ENCODE data around the gene VAC14.
"Not testable (repeated sequence)": the region's sequence is repeated elsewhere in the genome, so short reads cannot be mapped to it uniquely, and the experiment has no call there.

VAC14 gene

DNA sequence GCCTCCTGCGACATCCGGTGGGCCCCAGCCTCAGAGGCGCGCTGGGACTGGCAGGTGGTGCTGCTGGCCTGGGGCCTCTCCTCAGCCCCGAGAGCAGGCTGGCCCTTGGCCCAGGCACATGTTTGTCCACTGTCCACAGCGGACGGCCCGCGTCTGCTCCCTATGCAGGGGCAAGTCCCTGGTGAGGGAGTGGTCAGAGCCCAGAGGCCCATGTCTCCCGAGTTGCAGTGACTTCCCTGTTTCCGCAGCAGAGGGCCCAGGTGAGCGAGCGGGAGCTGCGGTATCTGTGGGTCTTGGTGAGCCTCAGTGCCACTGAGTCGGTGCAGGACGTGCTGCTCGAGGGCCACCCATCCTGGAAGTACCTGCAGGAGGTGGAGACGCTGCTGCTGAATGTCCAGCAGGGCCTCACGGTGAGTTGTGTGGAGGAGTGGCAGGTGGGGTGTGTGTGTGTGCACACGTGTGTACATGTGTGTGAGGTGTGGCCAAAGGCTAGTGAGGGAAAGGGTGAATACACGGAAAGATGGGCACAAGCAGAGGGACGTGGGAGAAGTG, 144.2 kb downstream of the VAC14 start:
- no peak for DNase-seq

DNA sequence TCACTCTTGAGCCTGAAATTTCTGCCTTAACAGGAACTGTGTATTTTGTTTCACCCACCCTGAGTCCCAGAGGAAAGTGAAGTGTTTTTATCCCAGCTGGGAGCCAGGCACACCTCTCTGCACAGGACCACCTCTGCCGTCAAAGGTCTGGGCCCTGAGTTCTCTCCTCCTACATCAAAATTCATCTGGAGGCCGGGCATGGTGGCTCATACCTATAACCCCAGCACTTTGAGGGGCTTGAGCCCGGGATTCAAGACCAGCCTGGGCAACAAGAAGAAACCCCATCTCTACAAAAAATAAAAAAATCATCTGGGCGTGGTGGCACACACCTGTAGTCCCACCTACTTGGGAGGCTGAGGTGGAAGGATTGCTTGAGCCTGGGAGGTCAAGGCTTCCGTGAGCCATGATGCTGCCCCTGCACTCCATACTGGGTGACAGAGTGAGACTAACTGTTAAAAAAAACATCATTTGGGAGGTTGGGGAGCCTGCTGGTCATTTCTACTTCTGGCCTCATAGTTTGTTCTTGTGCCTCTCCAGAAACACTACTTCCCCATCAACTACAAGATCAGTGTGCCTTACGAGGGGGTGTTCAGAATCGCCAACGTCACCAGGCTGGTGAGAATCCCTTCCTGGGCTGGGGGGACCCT, 144.8 kb downstream of the VAC14 start:
- no peak for DNase-seq

DNA sequence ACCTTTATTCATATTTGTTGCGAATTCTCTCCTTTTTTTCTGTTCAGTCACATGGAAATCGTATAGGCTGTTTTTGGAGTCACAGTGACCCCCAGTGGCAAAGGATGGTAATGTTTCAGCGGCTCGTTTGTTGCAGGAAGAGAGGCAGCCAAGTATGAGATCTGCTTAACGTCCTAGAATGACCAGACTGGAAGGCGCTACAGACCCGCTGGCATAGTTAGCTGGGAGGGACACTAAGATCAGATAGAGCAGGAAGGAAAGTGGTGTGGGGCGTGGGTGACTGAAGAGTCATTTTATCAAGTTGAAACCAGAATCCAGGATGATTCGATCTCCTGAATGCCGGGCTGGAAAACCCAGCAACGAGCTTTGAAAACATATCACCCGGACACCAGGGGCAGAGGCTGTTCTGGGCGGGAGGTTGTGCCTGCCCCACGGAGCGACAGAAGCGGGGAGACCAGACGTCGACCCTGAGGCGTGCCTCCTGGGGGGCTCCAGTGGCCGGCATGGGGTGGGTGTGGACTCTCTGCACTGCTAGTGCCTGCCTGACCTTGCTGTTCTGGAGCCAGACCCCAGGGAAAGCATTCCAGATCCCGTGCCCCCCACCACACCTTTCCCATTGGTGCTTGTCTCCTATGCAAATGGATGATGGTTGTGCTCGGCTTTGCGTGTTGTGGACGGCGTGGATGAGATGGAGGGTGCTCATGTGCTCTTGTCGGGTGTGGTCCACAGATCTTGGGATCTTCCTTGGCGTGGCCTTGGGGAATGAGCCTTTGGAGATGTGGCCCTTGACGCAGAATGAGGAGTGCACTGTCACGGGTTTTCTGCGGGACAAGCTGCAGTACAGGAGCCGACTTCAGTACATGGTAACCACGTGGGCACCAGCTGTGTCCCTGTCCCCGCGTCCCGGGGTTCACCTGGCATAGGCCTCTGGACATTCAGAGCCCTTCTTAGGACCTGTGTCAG, 146.9 kb downstream of the VAC14 start:
- DNase-seq = peak; percentile 58

DNA sequence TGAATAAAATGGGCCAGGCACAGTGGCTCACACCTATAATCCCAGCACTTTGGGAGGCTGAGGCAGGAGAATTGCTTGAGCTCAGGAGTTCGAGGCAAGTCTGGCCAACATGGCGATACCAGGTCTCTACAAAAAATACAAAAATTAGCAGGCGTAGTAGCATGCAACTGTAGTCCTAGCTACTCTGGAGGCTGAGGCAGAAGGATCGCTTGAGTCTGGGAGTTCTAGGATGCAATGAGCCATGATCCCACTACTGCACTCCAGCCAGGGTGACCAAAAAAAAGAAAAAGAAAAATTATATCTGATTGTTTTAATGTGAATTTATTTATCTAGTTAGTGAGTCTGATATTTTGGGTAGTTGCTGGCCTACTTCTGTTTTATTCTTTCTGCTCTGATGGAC, 147.6 kb downstream of the VAC14 start:
- no peak for DNase-seq

DNA sequence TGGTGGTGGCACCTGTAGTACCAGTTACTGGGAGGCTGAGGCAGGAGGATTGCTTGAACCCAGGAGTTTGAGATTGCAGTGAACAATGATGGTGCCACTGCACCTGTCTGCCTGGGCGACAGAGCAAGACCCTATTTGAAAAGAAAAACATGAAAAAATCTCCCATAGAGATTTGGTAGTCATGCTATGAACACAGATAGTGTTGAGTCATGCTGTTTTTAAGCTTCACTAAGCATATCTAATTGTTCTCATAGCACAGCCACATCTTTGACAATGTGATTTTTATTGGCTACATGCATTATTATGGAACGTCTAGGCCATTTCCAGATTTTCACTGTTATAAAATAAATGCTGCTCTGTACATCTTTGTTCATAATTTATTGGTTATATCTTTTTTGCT, 148.6 kb downstream of the VAC14 start:
- no peak for DNase-seq

DNA sequence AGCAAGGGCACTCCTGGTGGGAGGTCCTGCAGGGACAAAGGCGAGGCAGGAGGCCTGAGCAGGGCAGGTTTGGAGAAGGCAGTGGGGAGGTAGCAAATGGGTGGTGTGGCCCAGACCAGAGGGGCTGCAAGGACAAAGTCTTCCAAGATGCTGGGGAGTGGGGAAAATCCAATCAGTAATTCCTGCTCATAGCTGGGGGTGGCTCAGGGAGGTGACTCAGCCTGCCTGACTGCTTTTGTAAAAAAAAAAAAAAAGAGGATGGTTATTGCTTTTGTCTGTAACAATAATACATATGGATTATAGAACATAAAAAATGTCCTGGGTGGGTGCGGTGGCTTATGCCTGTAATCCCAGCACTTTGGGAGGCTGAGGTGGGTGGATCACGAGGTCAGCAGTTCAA, 149.4 kb downstream of the VAC14 start:
- DNase-seq = no peak

DNA sequence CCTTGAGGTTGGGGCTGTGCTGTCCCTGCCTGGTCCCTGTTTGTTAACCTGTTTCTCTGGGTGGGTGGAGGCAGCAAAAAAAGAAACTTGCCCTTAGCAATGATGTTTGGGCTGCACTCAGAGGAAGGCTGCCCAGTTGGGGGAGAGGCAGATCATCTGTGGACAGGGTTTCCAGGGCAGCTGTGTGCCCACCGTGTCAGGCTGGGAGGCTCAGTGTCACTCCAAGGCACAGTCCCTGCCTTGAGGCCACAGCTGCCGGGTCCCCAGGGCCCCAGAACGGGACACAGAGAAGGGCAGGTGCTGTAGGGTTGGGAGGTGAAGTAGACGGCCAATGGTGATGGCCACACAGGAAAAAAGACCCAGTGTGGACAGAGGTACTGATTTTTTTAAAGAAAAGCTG, 150.7 kb downstream of the VAC14 start:
- no peak for DNase-seq

DNA sequence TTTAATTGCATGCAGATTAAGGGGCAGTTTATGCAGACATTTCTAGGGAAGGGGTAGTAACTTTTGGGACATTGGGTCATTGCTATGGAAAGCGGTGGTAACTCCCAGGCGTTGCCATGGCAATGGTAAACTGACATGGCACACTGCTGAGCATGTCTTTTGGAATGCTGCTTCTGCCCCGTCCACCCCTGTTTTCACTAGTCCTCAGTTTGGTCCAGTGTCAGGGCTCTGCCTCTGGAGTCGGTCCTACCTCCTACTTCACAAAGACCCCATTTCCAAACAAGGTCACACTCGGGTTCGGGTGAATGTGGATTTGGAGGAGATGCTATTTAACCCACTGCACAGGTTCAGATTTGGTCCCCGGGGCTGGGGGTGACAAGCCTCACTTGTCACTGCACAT, 151.7 kb downstream of the VAC14 start:
- DNase-seq = no peak

DNA sequence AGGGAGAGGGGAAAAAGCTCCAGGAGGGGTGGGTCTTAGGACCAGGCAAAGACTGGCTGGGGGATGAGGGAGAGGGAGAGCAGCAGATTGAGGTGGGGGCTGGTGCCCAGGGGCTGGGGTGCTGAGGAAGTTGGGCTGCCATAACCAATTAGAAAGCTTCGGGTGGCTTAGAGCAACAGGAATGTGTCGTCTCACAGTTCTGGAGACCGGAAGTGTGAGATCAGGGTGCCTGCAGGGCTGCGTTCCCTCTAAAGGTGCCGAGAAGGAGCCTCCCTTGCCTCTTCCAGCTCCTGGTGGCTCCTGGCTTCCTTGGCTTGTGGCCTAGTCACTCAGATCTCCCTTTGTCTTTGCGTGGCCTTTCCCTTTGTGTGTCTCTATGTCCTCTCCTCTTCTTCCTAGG, 152.4 kb downstream of the VAC14 start:
- no peak for DNase-seq

DNA sequence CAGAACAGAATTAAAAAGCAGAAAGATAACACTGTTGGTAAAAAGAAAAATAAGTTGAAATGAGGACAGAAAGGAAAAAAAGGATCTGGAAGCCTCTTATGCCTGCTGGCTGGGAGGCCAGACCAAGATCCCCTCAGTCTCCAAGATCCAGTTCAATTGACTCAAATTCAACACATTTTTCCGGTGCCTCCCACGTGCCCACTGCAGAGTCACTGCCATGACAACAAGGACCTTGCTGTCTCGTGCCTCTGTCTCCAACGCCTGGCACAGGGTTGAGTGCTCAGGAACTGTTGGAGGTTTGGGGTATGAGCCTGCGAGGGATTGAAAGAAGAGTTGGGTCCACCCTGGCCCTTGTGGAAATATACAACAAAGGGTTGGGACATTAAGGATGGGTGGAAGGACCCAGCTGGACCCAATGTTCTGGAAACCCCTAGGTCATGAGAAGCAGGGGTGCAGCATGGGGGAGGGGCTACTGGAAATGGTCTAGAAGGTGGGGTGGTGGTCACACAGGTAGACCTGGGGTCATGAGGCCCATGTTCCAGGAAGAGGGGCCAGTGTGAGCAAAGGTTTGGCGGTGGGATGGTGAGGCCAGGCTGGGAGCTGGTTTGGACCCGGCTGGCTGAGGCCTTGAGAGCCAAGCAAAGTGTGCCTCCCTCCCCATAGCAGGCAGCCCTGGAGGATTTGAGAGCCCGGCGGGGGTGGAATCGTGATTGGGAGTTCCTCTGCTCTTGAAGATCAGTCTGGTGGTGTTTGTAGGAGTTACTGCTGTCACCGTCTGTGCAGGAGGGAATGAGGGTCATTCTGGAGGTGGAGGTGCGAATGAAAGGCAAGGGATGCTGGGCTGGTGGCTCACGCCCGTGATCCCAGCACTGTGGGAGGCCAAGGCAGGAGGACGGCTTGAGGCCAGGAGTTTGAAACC, 153.3 kb downstream of the VAC14 start:
- DNase-seq = no peak

DNA sequence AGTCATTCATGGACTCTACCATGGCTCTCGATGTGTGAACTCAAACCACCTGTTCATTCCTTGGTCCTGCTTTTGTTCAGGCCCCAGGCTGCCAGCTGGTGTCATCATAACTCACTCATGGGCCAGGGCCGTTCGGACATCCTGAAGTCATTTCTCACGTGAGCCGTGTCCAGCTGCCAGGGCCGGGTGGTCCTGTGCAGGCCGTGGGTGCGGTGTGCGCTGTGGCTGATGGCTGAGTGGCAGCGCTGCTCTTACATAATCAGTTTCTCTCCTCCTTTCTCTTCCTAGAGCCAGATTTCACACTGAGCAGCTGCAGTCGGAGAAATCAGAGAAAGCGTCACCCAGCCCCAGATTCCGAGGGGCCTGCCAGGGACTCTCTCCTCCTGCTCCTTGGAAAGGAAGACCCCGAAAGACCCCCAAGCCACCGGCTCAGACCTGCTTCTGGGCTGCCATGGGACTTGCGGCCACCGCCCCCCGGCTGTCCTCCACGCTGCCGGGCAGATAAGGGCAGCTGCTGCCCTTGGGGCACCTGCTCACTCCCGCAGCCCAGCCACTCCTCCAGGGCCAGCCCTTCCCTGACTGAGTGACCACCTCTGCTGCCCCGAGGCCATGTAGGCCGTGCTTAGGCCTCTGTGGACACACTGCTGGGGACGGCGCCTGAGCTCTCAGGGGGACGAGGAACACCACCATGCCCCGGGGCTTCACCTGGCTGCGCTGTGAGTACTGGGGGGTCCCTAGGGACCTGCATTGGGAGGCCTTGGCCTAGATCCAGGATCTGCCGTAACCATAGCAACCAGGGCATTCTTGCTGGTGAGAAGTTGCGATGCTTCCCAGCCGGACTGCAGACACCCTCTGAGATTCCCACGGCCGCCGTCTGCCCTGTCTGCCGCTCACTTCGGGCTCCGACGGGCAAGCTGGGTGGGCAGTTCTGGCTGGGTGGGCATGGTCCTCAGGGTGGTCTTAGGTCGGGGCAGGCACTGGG, 154.4 kb downstream of the VAC14 start, which contains the start of gene IL34:
IL34 (plus strand) TSS at position 300 of the 982 bp plus-strand sequence; CDS start at position 689, 389 bp downstream.
- DNase-seq = peak; percentile 57

DNA sequence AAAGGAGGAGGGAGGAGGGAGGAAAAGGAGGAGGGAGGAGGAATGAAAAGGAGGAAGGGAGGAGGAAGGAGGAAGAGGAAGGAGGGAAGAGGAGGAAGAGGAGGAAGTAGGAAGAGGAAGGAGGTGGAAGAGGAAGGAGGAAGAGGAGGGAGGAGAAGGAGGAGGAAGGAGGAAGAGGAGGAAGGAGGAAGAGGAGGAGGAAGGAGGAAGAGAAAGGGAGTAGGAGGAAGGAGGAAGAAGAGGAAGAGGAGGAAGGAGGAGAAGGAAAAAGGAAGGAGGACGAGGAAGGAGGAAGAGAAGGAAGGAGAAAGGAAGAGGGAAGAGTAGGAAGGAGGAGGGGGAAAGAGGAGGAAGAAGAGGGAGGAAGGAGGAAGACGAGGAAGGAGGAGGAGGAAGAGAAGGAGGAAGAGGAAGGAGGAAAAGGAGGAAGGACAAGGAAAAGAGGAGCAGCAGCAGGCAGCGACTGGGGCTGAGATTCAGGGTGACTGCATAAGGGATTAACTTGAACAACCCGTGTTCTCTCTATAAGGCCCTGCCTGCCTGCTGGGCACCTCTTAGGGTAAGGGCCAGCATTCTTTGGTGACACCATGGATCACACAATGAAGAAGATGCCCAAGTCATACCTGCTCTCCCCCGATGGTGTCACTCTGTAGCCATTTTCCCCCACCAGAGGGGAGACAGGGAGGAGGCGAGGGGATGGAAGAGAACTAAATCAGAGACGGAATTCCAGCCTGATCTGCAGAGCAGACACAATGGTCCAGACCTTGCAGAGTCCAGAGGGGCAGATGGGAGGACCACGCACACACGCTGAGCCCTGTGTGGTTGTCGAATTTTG, 156.0 kb downstream of the VAC14 start:
- DNase-seq = no peak

DNA sequence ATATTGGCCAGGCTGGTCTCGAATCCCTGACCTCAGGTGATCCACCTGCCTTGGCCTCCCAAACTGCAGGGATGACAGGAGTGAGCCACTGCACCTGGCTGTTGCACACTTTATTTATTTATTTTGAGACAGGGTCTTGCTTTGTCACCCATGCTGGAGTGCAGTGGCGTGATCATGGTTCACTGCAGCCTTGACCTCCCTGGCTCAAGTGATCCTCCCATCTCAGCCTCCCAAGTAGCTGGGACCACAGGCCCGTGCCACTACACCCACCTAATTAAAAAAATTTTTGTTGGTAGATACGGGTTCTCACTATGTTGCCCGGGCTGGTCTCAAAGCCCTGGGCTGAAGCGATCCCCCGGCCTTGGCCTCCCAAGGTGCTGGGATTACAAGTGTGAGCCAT, 157.7 kb downstream of the VAC14 start:
- DNase-seq = not testable (repeated sequence)

DNA sequence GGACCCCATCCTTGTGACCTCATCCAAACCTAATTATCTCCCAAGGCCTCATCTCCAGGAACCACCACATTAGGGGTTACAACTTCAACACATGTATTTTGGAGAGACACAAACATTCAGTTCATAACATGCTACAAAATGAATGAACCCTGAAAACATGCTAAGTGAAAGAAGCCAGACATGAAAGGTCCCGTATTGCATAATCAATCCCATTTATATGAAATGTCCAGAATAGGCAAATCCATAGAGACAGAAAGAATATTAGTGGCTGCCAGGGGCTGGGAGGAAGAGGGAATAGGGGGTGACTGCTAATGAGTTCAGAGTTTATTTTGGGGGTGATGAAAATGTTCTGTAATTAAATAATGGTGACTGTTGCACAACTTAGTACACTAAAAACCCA, 158.3 kb downstream of the VAC14 start:
- DNase-seq = no peak

DNA sequence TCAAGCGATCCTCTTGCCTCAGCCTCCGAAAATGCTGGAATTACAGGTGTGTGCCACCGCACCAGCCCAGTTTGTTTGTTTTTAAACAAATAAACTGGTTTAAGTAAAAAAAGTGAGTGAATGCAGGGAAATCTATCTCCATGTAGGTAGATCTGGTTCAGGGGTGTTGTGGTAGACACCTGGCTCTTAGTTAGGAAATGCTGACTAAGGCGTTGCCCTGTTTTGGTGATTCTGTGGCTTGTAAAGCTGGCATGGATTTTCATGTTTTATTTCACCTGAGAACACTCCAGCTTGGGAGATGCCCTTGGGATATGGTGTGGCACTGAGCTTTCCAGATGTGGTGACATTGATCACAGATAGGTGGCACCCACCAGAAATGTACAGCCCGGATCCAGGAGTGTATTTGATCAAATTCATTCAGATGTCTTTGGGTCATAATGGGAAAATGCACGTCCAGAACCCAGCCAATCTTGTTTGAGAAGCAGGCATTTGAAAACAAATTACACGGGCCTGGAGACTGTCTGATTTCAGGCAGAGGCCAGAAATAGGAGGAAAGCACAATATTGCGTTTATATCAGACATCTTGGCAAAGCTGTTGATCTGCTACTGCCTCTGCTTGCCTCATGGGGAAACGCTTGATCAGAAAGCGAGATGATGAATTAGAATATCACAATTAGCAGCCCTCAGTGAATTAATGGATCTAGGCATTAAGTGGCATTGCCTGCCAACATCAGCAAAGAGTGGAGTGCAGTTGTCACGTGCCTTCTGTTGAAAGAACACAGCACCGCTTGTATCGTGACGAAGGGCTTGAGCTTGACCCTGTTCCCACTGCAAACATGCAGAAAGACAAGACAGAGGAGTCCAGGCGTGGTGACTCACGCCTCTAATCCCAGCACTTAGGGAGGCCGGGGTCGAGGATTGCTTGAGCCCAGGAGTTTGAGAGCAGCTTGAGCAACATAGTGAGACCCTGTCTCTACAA, 161.9 kb downstream of the VAC14 start:
- no peak for DNase-seq

All from NCI-H345 (cell line).